LNCAP (cell line): Measurements from ENCODE around the gene SENP5.

Experiments used
- CTCF ChIP-seq: fragments of 450-650 bp; IDR thresholded peaks from 2 replicates; pipeline ENCODE4 v1.5.1; 2017; ENCODE audit warnings: mild to moderate bottlenecking

SENP5 gene

DNA sequence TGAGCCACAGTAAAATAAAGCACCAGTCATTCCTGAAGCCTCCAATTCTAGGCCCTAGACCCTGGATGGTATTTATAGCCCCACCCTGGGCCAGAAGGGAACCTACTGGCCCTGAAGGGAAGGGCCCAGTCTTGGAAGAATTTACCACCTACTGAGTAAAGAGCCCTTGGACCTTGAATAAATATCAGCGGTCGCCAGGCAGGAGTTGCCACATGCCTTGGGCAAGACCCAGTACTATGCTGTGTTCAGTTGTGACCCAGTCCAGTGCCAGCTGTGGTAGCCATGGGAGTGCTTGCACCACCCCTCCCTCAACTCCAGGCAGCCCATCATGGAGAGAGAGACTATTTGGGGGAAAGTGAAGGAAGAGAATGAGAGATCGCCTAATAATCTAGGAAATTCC lies 47.7 kb downstream of the SENP5 start:
- TF ChIP-seq CTCF: no peak

DNA sequence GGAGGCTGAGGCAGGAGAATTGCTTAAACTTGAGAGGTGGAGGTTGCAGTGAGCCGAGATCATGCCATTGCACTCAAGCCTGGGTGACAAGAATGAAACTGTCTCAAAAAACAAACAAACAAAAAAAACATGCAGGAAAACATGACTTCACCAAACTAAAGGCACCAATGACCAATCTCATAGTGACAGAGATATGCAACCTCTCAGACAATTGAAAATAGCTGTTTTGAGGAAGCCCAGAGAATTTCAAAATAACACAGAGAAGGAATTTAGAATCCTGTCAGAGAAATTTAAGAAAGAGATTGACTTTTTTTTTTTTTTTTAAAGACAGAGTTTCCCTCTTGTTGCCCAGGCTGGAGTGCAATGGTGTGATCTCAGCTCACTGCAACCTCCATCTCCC lies 48.5 kb downstream of the SENP5 start:
- no peak for TF ChIP-seq CTCF

DNA sequence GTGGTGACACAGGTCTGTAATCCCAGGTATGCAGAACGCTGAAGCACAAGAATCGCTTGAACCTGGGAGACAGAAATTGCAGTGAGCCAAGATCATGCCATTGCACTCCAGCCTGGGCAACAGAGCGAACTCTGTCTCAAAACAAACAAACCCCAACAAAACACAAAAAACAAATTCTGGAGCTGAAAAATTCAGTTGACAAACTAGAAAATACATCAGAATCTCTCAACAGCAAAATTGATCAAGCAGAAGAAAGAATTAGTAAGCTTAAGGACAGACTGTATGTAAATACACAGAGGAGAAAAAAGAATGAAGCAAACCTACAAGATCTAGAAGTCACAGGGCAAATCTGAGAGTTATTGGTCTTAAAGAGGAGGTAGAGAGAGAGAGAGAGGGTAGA lies 49.3 kb downstream of the SENP5 start:
- no peak for TF ChIP-seq CTCF

GRCh38 chr3:196918968-196919367 lies 51.2 kb downstream of the SENP5 start:
- no peak for TF ChIP-seq CTCF

- no peak for TF ChIP-seq CTCF
These were observed 53.0 kb downstream of the SENP5 start for GRCh38 chr3:196920733-196921132.

DNA sequence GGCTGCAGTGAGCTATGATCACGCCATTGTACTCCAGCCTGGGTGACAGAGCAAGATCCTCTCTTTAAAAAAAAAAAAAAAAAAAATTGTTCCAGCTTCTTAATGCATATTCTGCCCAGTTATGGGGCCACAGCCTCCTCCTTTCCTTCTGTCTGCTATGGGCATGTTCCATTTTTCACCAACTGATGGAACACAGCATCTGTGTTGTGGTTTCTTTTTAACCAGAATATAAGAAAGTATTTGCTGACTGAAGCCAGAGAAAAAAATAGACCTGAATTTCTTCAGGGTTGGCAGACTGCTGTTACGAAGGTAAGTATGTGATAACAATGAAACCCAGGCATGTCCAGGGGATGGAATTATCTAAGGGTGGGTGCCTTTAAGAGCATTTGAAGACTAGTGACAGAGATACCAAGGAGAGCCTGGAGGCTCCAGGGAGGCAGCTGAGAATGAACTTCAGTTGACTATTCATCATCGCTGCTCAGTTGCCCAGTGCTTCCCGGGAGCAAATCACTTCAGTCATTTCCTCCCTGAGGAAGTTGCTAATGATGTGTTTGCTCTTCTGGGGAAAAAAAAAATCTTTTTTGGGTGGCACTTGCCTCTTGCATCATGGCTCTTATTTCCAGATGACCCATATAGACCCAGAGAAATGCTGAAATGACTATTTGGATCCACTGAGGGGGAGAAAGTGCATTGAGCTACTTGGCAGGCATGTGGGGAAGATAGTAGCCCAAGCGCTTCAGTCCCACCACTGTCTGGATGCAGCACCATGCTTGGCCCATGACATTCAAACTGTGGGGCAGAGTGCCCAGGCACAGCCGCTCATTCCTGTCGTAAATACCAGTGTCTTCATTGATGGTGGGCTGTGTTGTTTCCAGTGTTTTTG lies 60.1 kb downstream of the SENP5 start:
- TF ChIP-seq CTCF: no peak

DNA sequence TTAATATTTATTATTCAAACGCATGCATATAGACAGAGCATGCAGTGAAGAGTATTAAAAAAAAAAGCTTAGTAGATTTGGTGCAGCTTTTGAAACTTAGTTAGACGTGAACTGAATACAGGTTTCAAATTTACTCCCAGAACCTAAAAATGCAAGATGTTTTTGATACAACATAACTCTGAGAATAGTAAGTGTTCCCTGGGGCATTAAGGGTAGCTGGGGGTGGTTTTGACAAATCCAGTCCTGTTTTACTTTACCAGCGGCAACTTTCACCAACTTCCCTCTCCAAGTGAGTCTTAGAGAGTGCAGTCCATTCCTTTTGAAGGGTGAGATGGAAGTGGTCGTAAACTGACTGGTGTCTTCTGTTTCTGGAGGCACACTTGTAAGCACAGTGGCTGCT lies 63.4 kb downstream of the SENP5 start:
- TF ChIP-seq CTCF: no peak
